ENCODE measurements around the gene MEIS2.

- no peak for TF ChIP-seq CTCF (IDR thresholded peaks at IDR 0.05)
- no peak for TF ChIP-seq POLR2A (IDR thresholded peaks at IDR 0.05)
Measured at GRCh38 chr15:36903922-36904556, 196.3 kb downstream of the MEIS2 start.

Measured in adrenal gland (tissue), 5 donors.